ENCODE measurements around the gene CCDC33.

The CCDC33 gene

GRCh38 chr15:74380361-74381189 lies 144.4 kb downstream of the CCDC33 start:
- no peak for DNase-seq (ENCODE audit: low read depth in 2 of 2)

DNA sequence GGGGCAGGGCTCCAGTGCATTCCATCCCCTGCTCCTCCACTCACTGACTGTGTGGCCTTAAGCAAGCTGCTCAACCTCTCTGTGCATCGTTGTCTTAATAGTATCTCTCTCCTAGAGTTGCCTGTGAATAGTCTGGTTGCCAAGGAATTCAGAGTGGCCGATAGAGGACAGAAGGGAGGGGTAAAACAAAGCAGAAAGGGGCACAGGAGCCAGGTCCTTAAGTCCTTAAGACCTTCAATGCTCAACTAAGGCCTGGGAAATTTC lies 145.0 kb downstream of the CCDC33 start:
- no peak for DNase-seq (ENCODE audit: low read depth in 2 of 2)

DNA sequence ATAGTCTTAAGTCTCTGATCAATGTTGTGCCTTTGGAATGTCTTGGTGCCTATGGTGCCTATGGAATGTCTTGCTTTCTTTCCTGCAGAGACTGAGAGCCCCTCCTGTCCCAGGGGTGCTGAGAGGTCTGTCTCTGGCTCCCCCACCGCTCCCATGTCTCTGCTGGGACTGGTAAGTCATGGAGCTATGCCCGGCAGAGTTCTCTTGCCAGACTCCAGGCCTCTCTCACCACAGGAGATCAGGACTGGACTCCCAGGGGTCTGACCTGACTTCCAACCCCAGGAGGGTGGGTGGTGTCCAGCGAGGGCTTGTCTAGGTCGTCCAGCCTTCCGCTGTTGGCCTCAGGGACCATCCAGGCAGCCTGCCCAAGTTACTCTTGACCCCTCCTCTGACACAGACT lies 145.4 kb downstream of the CCDC33 start:
- DNase-seq (ENCODE audit: low read depth in 2 of 2) = no peak

- peak in 1 of 2 donors; percentile 71 for DNase-seq (ENCODE audit: low read depth in 2 of 2)
These were observed 146.1 kb downstream of the CCDC33 start for GRCh38 chr15:74382004-74382816.

DNA sequence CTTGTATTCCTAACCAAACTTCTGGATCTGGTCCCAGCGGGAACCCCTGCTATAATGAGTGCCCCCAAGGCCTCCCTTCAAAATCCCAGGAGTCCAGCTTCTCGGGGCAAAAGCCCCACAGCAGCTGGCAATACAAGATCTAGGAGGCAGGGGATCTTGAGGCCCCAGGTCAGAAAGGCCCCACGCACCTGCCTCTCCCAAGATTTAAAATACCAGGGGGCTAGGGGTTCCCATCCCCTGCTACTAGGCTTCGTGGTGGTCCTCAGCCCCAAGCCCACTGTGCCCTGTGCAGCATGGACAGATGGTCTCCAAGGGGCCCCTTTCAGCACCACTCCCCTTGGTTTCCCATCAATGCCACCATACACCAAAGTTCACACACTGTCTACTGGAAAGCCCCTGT lies 147.2 kb downstream of the CCDC33 start:
- DNase-seq (ENCODE audit: low read depth in 2 of 2) = no peak

- DNase-seq (ENCODE audit: low read depth in 2 of 2) = peak; percentile 66 to 77
These were observed 147.8 kb downstream of the CCDC33 start for GRCh38 chr15:74383695-74384565.

DNA sequence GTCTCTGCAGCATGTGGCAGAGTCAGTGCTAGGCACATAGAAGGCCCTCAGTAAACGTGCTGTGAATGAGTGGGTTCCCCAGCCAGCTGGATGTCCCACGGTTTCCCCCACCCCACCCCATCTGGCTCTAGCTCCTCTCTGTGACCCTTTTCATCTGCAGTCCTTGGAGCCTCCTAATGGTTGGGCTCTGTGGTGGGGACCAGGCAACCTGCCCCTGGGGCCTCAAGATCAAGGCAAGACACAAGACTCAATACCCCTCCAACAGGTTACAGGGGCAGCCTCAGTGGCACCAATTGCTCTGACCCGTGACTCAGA lies 148.4 kb downstream of the CCDC33 start:
- DNase-seq (ENCODE audit: low read depth in 2 of 2) = no peak

DNA sequence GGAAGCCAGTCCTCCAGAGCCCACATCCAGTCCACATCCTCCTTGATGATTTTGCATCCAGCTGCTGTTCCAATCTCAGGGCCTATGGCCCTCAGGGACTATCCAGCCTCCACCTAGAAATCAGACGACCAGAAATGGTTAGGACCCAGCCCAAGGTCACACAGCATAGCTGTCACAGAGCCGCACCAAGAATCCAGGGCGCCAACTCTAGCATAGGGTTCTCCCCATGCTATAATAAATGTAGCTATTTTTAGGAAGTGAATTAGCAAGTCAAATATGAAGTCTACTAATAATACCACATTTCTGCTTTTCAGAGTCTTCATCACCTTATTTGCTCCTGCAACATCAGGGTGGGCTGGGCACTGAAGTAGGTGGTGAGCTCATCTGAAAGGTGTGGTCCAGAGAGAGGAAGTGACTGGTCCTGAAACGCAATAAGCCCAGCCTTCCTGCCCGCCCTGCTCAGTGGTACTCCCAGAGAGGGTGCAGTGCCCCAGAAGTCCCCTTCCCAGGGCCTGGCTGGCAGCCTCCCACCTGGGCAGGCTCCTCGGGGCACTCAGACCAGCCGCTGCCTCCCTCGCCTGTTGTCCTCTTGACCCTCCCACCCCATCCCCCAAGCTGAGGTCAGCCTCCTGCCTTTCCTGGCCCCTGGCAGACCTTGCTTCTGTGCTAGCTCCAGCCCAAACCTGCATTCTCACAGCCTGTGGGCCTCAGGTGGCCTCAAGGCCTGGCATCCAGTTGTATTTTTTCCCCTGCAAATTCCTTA lies 148.9 kb downstream of the CCDC33 start:
- DNase-seq (ENCODE audit: low read depth in 2 of 2) = peak in 1 of 2 donors; percentile 62

GRCh38 chr15:74385733-74386132 lies 149.6 kb downstream of the CCDC33 start:
- no peak for DNase-seq (ENCODE audit: low read depth in 2 of 2)

Data from stimulated activated CD4-positive, alpha-beta T cell treated with anti-CD3 and anti-CD28 coated beads, Interleukin-15, amount 100 ng/mL, for 48 hours (primary cell).